ENCODE measurements around the gene TRIM24. TPM values are rescaled to one million over a fixed set of nuclear protein-coding genes. Genes with fewer than 3 reads are reported as not detected.
"Not testable (repeated sequence)": the region's sequence is repeated elsewhere in the genome, so short reads cannot be mapped to it uniquely, and the experiment has no call there.

TRIM24 gene
- total RNA-seq, 2 experiments from 2014 or later: 17.5 to 26.8 TPM

DNA sequence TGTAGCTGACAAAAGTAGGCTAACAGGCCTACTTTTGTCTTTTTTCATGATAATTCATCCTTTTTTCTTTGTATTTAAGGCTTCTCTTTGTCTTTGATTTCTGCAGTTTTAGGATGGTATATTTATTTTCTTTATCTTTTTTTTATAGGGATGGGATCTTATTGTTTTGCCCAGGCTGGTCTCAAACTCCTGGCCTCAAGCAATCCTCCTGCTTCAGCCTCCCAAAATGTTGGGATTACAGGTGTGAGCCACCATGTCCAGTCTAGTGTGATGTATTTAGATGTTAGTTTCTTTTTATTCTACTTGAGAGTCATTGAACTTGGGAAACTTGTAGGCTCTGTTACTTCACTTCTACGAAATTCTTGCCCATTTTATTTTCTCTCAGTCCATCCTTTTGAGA lies 35.4 kb downstream of the TRIM24 start:
- DNase-seq (ENCODE audit: low spot score): no peak
- POLR2A ChIA-PET: no interaction called here
- Histone ChIP-seq H4K20me1 (ENCODE audit: insufficient read depth, low read length) (peaks cover 5% of the 10 kb centered on the region; the same call in 1 of the 2 replicates), H3K4me2 (ENCODE audit: low read length) (no peak overlapping the region), H3K9me3 (ENCODE audit: low read length) (no peaks in the 10 kb centered on the region), H3K4me1 (ENCODE audit: insufficient read depth, low read length, poor library complexity, severe bottlenecking) (no peaks in the 10 kb centered on the region), H3K4me3 (ENCODE audit: low read depth, low read length, poor library complexity, severe bottlenecking) (no peak overlapping the region), H3K79me2 (ENCODE audit: insufficient read depth, low read depth, low read length) (peaks cover 63% of the 10 kb centered on the region), H3K9me2 (ENCODE audit: insufficient read depth, low read length) (no peaks in the 10 kb centered on the region), H2AFZ (ENCODE audit: low read length) (no peak overlapping the region), H3K27ac (ENCODE audit: low read depth, low read length, poor library complexity, severe bottlenecking) (no peak overlapping the region), H3K36me3 (ENCODE audit: insufficient read depth, low read length) (peaks cover 4% of the 10 kb centered on the region; the same call in 1 of the 2 replicates)
- intact Hi-C loops (cut with micrococcal nuclease; ENCODE audit: unreplicated experiment): no loop called here
- BruUV-seq (replicated peaks): no TSS peak
- CTCF ChIA-PET (ENCODE audit: unreplicated experiment): no interaction called here
- TF ChIP-seq EZH2phosphoT487 (IDR thresholded peaks at IDR 0.05; ENCODE audit: borderline replicate concordance, low read depth, low read length) (no peak), CTCF (conservative IDR thresholded peaks at IDR 0.05; ENCODE audit: low read length) (no peak)

GRCh38 chr7:138499340-138499739 lies 39.3 kb downstream of the TRIM24 start:
- TF ChIP-seq EZH2phosphoT487 (IDR thresholded peaks at IDR 0.05; ENCODE audit: borderline replicate concordance, low read depth, low read length): no peak
- TF ChIP-seq CTCF (conservative IDR thresholded peaks at IDR 0.05; ENCODE audit: low read length): no peak
- CTCF ChIA-PET (ENCODE audit: unreplicated experiment): interaction anchor here (1.1 kb wide), 1 partner anchor 19 kb away, joined by 3 read pairs; no protein-coding TSS in a partner anchor
- Histone ChIP-seq H3K9me2 (ENCODE audit: insufficient read depth, low read length) (no peaks in the 10 kb centered on the region), H2AFZ (ENCODE audit: low read length) (no peak overlapping the region), H3K27ac (ENCODE audit: low read depth, low read length, poor library complexity, severe bottlenecking) (no peak overlapping the region), H4K20me1 (ENCODE audit: insufficient read depth, low read length) (no peaks in the 10 kb centered on the region), H3K9me3 (ENCODE audit: low read length) (no peaks in the 10 kb centered on the region), H3K4me2 (ENCODE audit: low read length) (no peak overlapping the region), H3K4me3 (ENCODE audit: low read depth, low read length, poor library complexity, severe bottlenecking) (no peak overlapping the region), H3K4me1 (ENCODE audit: insufficient read depth, low read length, poor library complexity, severe bottlenecking) (no peaks in the 10 kb centered on the region), H3K36me3 (ENCODE audit: insufficient read depth, low read length) (peaks cover 4% of the 10 kb centered on the region; the same call in 1 of the 2 replicates), H3K79me2 (ENCODE audit: insufficient read depth, low read depth, low read length) (peaks cover 47% of the 10 kb centered on the region; the same call in 1 of the 2 replicates)
- DNase-seq (ENCODE audit: low spot score): no peak
- BruUV-seq (replicated peaks): no TSS peak
- POLR2A ChIA-PET: interaction anchor here (1.4 kb wide), 1 partner anchor 19 kb away, joined by 6 read pairs; no protein-coding TSS in a partner anchor
- intact Hi-C loops (cut with micrococcal nuclease; ENCODE audit: unreplicated experiment): no loop called here

GRCh38 chr7:138500303-138500702 lies 40.2 kb downstream of the TRIM24 start:
- POLR2A ChIA-PET; H3K4me2 ChIP-seq (ENCODE audit: low read length); intact Hi-C loops (cut with micrococcal nuclease; ENCODE audit: unreplicated experiment); H3K9me2 ChIP-seq (ENCODE audit: insufficient read depth, low read length); BruUV-seq (replicated peaks); H3K9me3 ChIP-seq (ENCODE audit: low read length); H3K27ac ChIP-seq (ENCODE audit: low read depth, low read length, poor library complexity, severe bottlenecking); H3K4me1 ChIP-seq (ENCODE audit: insufficient read depth, low read length, poor library complexity, severe bottlenecking); DNase-seq (ENCODE audit: low spot score); H3K4me3 ChIP-seq (ENCODE audit: low read depth, low read length, poor library complexity, severe bottlenecking); H4K20me1 ChIP-seq (ENCODE audit: insufficient read depth, low read length); H2AFZ ChIP-seq (ENCODE audit: low read length): not testable (repeated sequence)
- CTCF ChIA-PET (ENCODE audit: unreplicated experiment): interaction anchor here (1.1 kb wide), 1 partner anchor 20 kb away, joined by 3 read pairs; no protein-coding TSS in a partner anchor
- Histone ChIP-seq H3K79me2 (ENCODE audit: insufficient read depth, low read depth, low read length) (peaks cover 38% of the 10 kb centered on the region; the same call in 1 of the 2 replicates), H3K36me3 (ENCODE audit: insufficient read depth, low read length) (peaks cover 12% of the 10 kb centered on the region)
